A549 (cell line): ENCODE data around the gene FUBP1. TPM values are rescaled to one million over a fixed set of nuclear protein-coding genes. Genes with fewer than 3 reads are reported as not detected.

Experiments used
- ATAC-seq, 2 experiments: fragments of 200-7000 bp in 1 of 2; fragments of >200 bp in 1 of 2; cut with Nextera tagmentation in 1 of 2; cut with Tn5 transposase in 1 of 2; 3 replicates each; pipeline versions ENCODE4 v1.8.0 to v1.9.1; 2018 to 2020; ENCODE audit warnings: mild to moderate bottlenecking in 1 of 2, moderate library complexity in 1 of 2
- CTCF ChIA-PET: fragments of 300-600 bp; sonication (Branson Sonifier 250); formaldehyde crosslinking; extraction: SDS; loops from one replicate; lab custom pipeline; 2021; ENCODE audit warnings: antibody characterized with exemption, inconsistent platforms; lab: Yijun Ruan, JAX
- POLR2A ChIA-PET: fragments of 350-600 bp; formaldehyde crosslinking; extraction: SDS; loops from one replicate; lab custom pipeline; 2021; ENCODE audit warnings: antibody characterized with exemption, inconsistent platforms; lab: Yijun Ruan, JAX
- DNase-seq, 2 experiments: peaks; one replicate each; pipeline versions ENCODE4 v3.0.0 to v3.0.0-alpha.2; 2011 to 2016; ENCODE audit warnings: low read depth in 1 of 2, low spot score in 1 of 2
- FAIRE-seq: peaks from 2 replicates; lab custom pipeline; 2011; peaks lifted over from hg19 to GRCh38; lab: Jason Lieb, UNC
- H3K27ac ChIP-seq, 2 experiments: fragments of >200 bp; sonication (Bioruptor Twin); formaldehyde crosslinking; 3 replicates each; pipeline ENCODE4 v1.5.1; 2016 to 2017
- H3K4me1 ChIP-seq: fragments of >200 bp; sonication (Bioruptor Twin); formaldehyde crosslinking; 3 replicates; pipeline ENCODE4 v1.6.1; 2016
- H3K4me2 ChIP-seq: fragments of >200 bp; sonication (Bioruptor Twin); formaldehyde crosslinking; 3 replicates; pipeline ENCODE4 v1.6.1; 2016
- H3K4me3 ChIP-seq: fragments of >200 bp; sonication (Bioruptor Twin); formaldehyde crosslinking; 3 replicates; pipeline ENCODE4 v1.5.1; 2016
- H3K9me3 ChIP-seq: fragments of >200 bp; sonication (Bioruptor Twin); formaldehyde crosslinking; 3 replicates; pipeline ENCODE4 v1.6.1; 2016
- ATOH8 ChIP-seq: fragments of 250-450 bp; sonication (Bioruptor Pico); IDR thresholded peaks from 2 replicates; pipeline ENCODE4 v1.5.0; 2020; ENCODE audit warnings: low read depth, mild to moderate bottlenecking, moderate library complexity
- CHD2 ChIP-seq: fragments of 150-350 bp; IDR thresholded peaks from 2 replicates; pipeline ENCODE4 v1.6.1; 2014; ENCODE audit warnings: low read length; ENCODE audit not compliant: partially characterized antibody
- CHD4 ChIP-seq: fragments of 200-600 bp; sonication (generic); IDR thresholded peaks from 2 replicates; pipeline ENCODE4 v1.6.1; 2016; ENCODE audit warnings: antibody characterized with exemption, mild to moderate bottlenecking, borderline replicate concordance
- GATA3 ChIP-seq: IDR thresholded peaks from 2 replicates; pipeline ENCODE4 v1.6.1; 2012; ENCODE audit warnings: borderline replicate concordance
- HMGXB4 ChIP-seq: fragments of 250-450 bp; sonication (Bioruptor Pico); IDR thresholded peaks from 2 replicates; pipeline ENCODE4 v1.5.0; 2021; ENCODE audit warnings: mild to moderate bottlenecking, moderate library complexity, borderline replicate concordance
- HOXA7 ChIP-seq: fragments of 250-450 bp; sonication (Bioruptor Pico); IDR thresholded peaks from 2 replicates; pipeline ENCODE4 v1.5.0; 2020; ENCODE audit warnings: mild to moderate bottlenecking, moderate library complexity
- JUN ChIP-seq, 2 experiments: fragments of >200 bp; sonication (Bioruptor Twin); formaldehyde crosslinking; IDR thresholded peaks; 2 replicates in 1 of 2; 3 replicates in 1 of 2; pipeline ENCODE4 v1.6.1; 2016 to 2017
- MAZ ChIP-seq: fragments of 150-350 bp; IDR thresholded peaks from 2 replicates; pipeline ENCODE4 v1.6.1; 2014; ENCODE audit warnings: antibody characterized with exemption, low read depth, low read length, borderline replicate concordance
- MYC ChIP-seq: IDR thresholded peaks from 2 replicates; pipeline ENCODE4 v1.6.1; 2012; ENCODE audit warnings: mild to moderate bottlenecking, inconsistent platforms, low read length, improper control_type of control experiment, borderline replicate concordance
- POLR2A ChIP-seq: IDR thresholded peaks from 2 replicates; pipeline ENCODE4 v1.6.1; 2012; ENCODE audit warnings: mild to moderate bottlenecking, low read length
- RAD21 ChIP-seq, 2 experiments: fragments of >200 bp in 1 of 2; sonication (Bioruptor Twin) in 1 of 2; formaldehyde crosslinking in 1 of 2; IDR thresholded peaks in 1 of 2; conservative IDR thresholded peaks in 1 of 2; 2 replicates in 1 of 2; 3 replicates in 1 of 2; pipeline ENCODE4 v1.6.1; 2012 to 2018; ENCODE audit warnings: inconsistent platforms in 1 of 2
- RNF2 ChIP-seq: fragments of 200-600 bp; sonication (generic); IDR thresholded peaks from 2 replicates; pipeline ENCODE4 v1.6.1; 2016; ENCODE audit warnings: low read depth, mild to moderate bottlenecking, antibody characterized with exemption, moderate library complexity, borderline replicate concordance
- TFCP2L1 ChIP-seq: fragments of 250-450 bp; sonication (Bioruptor Pico); IDR thresholded peaks from 2 replicates; pipeline ENCODE4 v1.5.0; 2021; ENCODE audit warnings: mild to moderate bottlenecking
- ZNF302 ChIP-seq: fragments of 250-450 bp; sonication (Bioruptor Pico); IDR thresholded peaks from 2 replicates; pipeline ENCODE4 v1.9.0; 2021; ENCODE audit warnings: inconsistent platforms, mild to moderate bottlenecking, moderate library complexity
- WGBS: methylation state at CpG from one replicate; pipeline ENCODE4 v1.1.6; 2017; ENCODE audit errors: missing lambda C conversion rate; 5-methylcytosine and 5-hydroxymethylcytosine counted together
- polyA plus RNA-seq, 4 experiments: library from polyadenylated mRNA; depleted of rRNA in 3 of 4; stranded (reverse); fragments of >200 nt; fragmentation: RNase III in 1 of 4; extraction: RNeasy Plus Mini Kit Qiagen cat#74134 plus additional on column Dnase treatment in 1 of 4; gene quantifications; 2 replicates in 3 of 4; 3 replicates in 1 of 4; pipeline ENCODE4 v1.2.3, GENCODE V29; 2011 to 2017
- TF ChIP-seq, protein P1 (sequence below): fragments of >200 bp; sonication (Bioruptor Twin); formaldehyde crosslinking; IDR thresholded peaks from 2 replicates; pipeline ENCODE4 v1.6.1; 2016
- TF ChIP-seq, protein P2 (sequence below): fragments of >200 bp; sonication (Bioruptor Twin); formaldehyde crosslinking; IDR thresholded peaks from 3 replicates; pipeline ENCODE4 v1.5.1; 2016
- TF ChIP-seq, protein P3 (sequence below): IDR thresholded peaks from 2 replicates; pipeline ENCODE4 v1.6.1; 2012
- TF ChIP-seq, protein P4 (sequence below): fragments of >200 bp; sonication (Bioruptor Twin); formaldehyde crosslinking; IDR thresholded peaks from 3 replicates; pipeline ENCODE4 v1.6.1; 2016

FUBP1 gene
- polyA plus RNA-seq, 2 of the 4 experiments (the other 2 are of a cell fraction), result 128 to 183 TPM

- H3K4me2 ChIP-seq, result no peak overlapping the region
- TF ChIP-seq GATA3, result no peak
- no peak for TF ChIP-seq JUN (IDR thresholded peaks at IDR 0.05)
- TF ChIP-seq RAD21 (conservative IDR thresholded peaks at IDR 0.05 in 1 of 2, IDR thresholded peaks at IDR 0.05 in 1 of 2), result no peak
- TF ChIP-seq, protein P1, sequence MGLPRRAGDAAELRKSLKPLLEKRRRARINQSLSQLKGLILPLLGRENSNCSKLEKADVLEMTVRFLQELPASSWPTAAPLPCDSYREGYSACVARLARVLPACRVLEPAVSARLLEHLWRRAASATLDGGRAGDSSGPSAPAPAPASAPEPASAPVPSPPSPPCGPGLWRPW, result no peak
- TF ChIP-seq RNF2, result no peak
- no peak for TF ChIP-seq ATOH8 (CRISPR knock-in tag)
- no peak for TF ChIP-seq MYC
- TF ChIP-seq, protein P2, sequence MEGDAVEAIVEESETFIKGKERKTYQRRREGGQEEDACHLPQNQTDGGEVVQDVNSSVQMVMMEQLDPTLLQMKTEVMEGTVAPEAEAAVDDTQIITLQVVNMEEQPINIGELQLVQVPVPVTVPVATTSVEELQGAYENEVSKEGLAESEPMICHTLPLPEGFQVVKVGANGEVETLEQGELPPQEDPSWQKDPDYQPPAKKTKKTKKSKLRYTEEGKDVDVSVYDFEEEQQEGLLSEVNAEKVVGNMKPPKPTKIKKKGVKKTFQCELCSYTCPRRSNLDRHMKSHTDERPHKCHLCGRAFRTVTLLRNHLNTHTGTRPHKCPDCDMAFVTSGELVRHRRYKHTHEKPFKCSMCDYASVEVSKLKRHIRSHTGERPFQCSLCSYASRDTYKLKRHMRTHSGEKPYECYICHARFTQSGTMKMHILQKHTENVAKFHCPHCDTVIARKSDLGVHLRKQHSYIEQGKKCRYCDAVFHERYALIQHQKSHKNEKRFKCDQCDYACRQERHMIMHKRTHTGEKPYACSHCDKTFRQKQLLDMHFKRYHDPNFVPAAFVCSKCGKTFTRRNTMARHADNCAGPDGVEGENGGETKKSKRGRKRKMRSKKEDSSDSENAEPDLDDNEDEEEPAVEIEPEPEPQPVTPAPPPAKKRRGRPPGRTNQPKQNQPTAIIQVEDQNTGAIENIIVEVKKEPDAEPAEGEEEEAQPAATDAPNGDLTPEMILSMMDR, result no peak
- no peak for TF ChIP-seq CHD4
- TF ChIP-seq, protein P3, sequence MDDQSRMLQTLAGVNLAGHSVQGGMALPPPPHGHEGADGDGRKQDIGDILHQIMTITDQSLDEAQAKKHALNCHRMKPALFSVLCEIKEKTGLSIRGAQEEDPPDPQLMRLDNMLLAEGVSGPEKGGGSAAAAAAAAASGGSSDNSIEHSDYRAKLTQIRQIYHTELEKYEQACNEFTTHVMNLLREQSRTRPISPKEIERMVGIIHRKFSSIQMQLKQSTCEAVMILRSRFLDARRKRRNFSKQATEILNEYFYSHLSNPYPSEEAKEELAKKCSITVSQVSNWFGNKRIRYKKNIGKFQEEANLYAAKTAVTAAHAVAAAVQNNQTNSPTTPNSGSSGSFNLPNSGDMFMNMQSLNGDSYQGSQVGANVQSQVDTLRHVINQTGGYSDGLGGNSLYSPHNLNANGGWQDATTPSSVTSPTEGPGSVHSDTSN, result no peak
- WGBS, result 88% methylated on average over 3 of the region's 3 CpGs
- FAIRE-seq (no peak), ATAC-seq (no peak), DNase-seq (no peak)
- H3K27ac ChIP-seq, result no peak overlapping the region
- ChIA-PET CTCF (interaction anchor here (0.9 to 2.2 kb wide), 2 partner anchors 8 to 159 kb away, joined by 4 to 10 read pairs; no protein-coding TSS in a partner anchor), POLR2A (interaction anchor here (1.1 kb wide), 1 partner anchor 49 kb away, joined by 3 read pairs; the partner anchor contains the start of gene DNAJB4)
- H3K4me3 ChIP-seq, result no peak overlapping the region
- no peaks in the 10 kb centered on the region for H3K4me1 ChIP-seq
- no peaks in the 10 kb centered on the region for H3K9me3 ChIP-seq
Measured at GRCh38 chr1:77955709-77956108, 23.2 kb downstream of the FUBP1 start.

DNA sequence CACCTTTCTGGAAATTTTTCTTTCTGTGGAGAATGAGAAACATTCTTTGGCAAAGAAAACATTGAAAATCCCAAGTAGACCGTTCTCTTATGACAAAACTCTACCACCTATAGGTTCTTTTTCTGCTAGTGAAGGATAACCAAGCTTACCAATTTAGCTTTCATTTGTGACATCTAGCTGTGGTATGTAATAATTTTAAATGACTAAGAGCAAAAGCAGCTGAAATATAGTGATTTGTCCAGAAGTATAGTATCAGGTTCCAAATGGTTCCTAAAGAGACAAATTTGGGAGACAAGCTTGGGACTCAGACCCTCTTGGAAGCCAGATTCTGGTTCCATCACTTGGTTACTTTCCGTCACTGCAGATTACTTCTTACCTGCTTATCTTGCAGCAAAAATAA, 24.4 kb downstream of the FUBP1 start:
- no peak overlapping the region for H3K4me3 ChIP-seq
- FAIRE-seq (no peak), DNase-seq (no peak), ATAC-seq (no peak)
- TF ChIP-seq HMGXB4 (CRISPR knock-in tag) (no peak), ZNF302 (no peak), RAD21 (conservative IDR thresholded peaks at IDR 0.05 in 1 of 2, IDR thresholded peaks at IDR 0.05 in 1 of 2) (no peak), TFCP2L1 (no peak), MAZ (no peak), RNF2 (no peak), JUN (IDR thresholded peaks at IDR 0.05) (no peak), POLR2A (no peak), HOXA7 (CRISPR knock-in tag) (no peak), CHD2 (no peak), GATA3 (no peak)
- TF ChIP-seq, protein P1, result no peak
- TF ChIP-seq, protein P4, sequence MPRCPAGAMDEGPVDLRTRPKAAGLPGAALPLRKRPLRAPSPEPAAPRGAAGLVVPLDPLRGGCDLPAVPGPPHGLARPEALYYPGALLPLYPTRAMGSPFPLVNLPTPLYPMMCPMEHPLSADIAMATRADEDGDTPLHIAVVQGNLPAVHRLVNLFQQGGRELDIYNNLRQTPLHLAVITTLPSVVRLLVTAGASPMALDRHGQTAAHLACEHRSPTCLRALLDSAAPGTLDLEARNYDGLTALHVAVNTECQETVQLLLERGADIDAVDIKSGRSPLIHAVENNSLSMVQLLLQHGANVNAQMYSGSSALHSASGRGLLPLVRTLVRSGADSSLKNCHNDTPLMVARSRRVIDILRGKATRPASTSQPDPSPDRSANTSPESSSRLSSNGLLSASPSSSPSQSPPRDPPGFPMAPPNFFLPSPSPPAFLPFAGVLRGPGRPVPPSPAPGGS, result no peak
- POLR2A ChIA-PET, result no interaction called here
- no peak overlapping the region for H3K27ac ChIP-seq
- CTCF ChIA-PET, result interaction anchor here (0.8 to 1.0 kb wide), 2 partner anchors 12 to 13 kb away, joined by 3 read pairs; no protein-coding TSS in a partner anchor
- no peak overlapping the region for H3K4me2 ChIP-seq
- H3K4me1 ChIP-seq, result peaks cover 4% of the 10 kb centered on the region; the same call in 2 of the 3 replicates
- WGBS, result 95% methylated on average over 2 of the region's 2 CpGs
- no peaks in the 10 kb centered on the region for H3K9me3 ChIP-seq
